Left forelimb (tissue), 1 donor: Measurements from ENCODE around the gene ATP10A.

Experiments used
- DNase-seq: peaks from one replicate; pipeline ENCODE4 v3.0.0-alpha.2; 2018; ENCODE audit warnings: low spot score

ATP10A gene

DNA sequence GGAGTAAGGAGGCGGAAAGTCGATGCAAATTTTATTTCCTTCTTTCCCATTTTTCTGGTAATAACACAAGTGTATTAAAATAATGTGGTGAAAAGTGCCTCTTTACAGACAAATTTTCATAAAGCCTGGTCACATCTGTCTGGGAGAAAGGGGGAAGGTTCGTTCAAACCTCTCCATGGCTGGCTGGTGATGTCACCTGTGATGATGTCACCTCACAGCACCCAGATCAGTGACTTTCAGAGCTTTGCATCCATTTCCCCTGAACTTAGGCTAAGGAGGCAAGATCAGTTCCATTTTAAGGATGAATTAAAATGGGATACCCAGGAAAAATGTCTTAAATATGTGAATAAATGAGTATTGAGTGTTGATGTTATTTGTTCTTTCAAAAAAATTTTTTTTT is 34.1 kb downstream of the ATP10A start:
- no peak for DNase-seq

GRCh38 chr15:25825207-25825606 is 37.9 kb downstream of the ATP10A start:
- DNase-seq = no peak

DNA sequence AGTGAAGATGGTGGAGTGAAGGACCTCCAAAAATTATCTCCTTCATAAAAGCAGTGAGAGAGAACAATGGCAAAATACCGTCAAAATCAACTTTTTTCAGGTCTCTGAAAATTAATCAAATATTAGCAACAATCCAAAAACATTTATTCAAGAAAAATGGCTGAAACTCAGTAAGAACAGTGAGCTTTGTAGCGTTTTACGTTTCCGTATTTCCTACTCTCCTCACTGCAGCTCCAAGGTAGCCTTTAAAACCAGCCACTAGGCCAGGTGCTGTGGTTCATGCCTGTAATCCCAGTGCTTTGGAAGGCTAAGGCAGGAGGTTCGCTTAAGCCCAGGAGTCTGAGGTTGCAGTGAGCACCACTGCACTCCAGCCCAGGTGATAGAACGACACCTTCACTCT is 38.5 kb downstream of the ATP10A start:
- no peak for DNase-seq

GRCh38 chr15:25812845-25813244 is 50.3 kb downstream of the ATP10A start:
- no peak for DNase-seq

- no peak for DNase-seq
Measured at GRCh38 chr15:25812073-25812472, 51.1 kb downstream of the ATP10A start.

DNA sequence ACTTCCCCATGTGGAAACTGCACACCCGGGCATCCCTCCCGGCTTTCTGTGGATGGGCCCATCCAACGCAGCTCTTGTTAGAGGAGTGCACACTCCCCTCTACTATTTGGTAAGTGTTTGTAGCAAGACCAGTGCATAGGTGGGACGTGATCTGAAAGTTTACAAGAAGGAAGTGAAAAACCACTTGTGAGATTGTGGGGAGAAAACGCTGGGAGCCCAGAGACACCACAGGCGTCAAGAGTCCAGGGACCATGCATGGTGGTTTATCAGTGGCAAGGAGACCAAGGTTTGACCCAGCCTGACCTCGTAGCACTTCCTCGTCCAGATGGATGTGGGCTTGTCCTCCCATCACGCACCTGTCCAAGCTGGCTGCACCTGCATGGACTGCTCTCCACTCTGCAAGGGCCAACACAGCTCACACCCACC is 51.6 kb downstream of the ATP10A start:
- DNase-seq = no peak

DNA sequence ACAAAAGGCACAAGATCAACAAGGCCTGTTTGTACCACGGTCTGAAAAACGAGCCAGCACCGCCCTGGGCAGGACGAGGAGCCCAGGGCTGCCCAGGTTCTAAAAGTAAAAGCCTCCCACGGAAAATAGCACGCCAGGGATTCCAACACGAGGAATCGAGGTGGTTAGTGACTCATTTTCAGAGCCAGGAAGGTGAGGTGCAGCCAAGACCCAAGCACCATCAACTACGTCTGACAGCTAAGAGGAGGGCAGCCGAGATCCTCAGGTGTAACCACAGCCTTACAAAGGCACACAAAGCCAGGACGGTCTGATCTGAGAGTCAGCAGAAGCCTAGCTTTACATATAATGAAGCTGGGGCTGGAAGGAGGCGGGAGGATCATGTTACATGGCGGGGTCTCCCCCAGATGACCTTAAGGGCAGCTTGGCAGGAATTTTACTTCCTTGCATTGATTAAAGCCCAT is 52.5 kb downstream of the ATP10A start:
- DNase-seq = no peak

- DNase-seq = no peak
Measured at GRCh38 chr15:25810154-25810553, 53.0 kb downstream of the ATP10A start.

GRCh38 chr15:25807063-25807462 is 56.1 kb downstream of the ATP10A start:
- no peak for DNase-seq

DNA sequence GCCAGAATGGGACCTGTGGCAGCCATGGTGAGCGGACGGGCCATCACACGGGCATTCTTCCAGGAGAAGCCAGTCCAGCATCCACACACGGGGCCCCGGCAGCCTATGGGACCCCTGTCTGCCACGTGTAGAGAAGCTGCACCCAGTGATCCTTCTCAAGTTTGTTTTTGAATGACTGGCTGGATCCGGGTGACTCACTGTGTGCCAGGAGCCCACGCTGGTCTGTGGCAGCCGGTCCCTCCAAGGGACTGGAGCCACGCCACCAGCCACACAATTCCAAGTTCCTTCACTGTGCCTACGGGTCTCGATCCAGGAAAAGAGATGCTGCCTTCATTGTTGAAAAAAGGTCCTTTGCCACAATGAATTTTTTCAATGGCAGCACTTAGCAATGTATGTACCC is 58.1 kb downstream of the ATP10A start:
- DNase-seq = no peak

DNA sequence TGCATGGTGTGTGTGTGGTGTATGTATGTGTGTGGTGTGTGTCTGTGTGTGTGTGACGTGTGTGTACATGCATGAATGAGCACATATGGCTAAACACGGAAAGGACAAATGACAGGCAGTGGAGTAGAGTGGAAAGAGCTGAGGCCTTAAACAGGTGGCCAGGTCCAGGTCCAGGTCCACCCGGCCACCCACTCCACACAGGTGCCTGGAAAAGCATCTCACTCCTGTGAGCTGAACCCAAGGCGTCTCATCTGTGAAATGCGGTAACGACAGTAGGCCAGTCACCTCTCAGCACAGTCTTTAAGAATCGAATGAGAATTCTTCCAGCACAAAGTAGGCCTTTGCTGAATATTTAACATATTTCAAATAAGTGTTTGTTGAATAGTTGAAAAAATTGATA is 58.7 kb downstream of the ATP10A start:
- no peak for DNase-seq

DNA sequence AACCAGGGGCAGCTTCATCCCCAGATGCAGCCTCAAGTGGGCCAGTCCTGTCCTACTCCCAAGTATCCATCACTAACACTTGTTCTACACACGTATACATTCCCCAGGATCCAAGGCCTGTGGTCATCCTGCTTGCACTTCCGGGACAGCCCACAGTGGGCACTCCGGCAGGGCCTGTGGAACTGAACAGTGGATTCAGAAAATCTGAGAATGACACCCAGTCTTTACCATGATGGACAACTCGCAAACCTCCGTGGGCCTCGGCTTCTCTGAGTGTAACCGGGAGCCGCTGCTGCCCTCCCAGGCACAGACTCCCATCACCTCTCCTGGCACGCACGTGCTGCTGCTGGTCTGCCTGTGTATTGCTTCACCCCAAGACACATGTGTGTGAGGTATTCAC is 59.6 kb downstream of the ATP10A start:
- no peak for DNase-seq

DNA sequence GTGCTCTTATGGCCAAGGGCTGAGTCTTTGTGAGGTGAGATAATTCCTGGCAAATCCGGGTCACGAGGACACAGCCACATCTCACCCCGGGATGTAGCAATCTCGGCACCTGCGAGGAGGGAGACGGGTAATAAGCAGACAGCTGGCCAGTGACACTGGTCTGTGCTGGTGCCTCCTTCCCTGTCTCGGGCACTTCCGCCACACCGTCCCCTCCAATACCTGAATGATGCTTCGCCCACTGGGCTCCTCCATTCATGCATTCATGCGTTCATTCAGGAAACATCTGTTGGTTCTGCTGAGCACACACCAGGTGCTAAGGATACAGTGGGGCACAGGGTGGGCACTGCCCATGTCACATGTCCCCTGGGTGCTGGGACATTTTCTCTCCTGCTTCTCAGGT is 60.1 kb downstream of the ATP10A start:
- no peak for DNase-seq

GRCh38 chr15:25802285-25802830 is 60.8 kb downstream of the ATP10A start:
- DNase-seq = no peak

DNA sequence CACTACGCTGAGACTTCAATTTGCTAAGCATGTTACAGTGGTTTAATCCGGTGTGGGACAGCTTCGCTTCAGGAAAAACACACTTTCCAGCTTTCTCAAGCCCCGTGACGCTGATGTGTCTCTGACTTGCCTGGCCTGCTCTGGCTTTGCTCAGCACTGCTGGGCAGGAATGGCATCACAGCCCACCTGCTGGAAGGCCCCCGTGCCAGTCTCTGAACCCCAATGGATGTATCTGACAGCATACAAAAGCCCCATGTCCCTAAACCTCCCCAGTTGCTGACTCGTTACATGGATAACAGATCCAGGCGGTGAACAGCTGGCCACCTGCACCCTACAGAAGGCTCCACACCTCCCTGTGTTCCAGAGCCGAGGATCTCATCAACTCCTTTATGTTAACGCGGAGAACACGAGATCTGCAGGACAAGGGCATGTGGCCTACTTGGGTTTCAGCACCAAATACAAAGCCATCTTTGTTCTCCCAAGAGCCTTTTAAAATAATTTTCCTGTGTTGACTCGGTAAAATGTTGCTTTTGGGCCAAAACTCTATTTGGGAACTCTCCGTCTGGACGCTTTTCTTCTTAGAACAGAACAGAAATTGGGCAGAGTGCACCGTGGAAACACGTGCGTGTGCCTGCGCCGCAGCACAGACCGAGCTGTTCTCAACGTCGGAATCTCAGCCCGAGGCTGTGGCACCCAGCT is 61.4 kb downstream of the ATP10A start:
- no peak for DNase-seq

GRCh38 chr15:25800761-25801515 is 62.2 kb downstream of the ATP10A start:
- no peak for DNase-seq

GRCh38 chr15:25799906-25800700 is 63.0 kb downstream of the ATP10A start:
- DNase-seq = no peak

GRCh38 chr15:25797936-25798901 is 64.9 kb downstream of the ATP10A start:
- no peak for DNase-seq

DNA sequence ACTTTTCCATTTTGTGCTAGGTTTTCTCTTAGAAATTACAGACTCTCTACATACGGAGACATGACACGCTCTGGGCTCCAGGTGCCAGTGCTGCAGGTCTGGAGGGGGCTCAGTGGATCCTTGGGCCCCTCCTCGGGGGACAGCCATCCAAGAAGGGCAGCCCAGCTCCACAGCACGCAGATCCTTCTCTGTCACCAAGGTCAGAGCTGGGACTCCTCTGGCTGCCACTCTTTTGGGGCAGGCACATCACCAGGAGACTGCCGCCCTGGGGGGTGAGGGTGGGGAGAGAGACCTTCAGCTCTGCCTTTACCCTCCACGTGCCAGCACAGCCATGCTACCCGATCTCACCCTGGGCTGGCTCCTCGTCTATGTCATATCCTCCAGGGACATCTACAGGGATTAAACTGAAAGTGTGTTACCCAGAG is 65.6 kb downstream of the ATP10A start:
- no peak for DNase-seq

GRCh38 chr15:25797035-25797434 is 66.1 kb downstream of the ATP10A start:
- DNase-seq = no peak

GRCh38 chr15:25796395-25796794 is 66.7 kb downstream of the ATP10A start:
- DNase-seq = no peak
